ENCODE results near the gene SYT1.
A peak's percentile ranks its signal among the peaks of the same experiment; 100 is the strongest.

SYT1 gene

DNA sequence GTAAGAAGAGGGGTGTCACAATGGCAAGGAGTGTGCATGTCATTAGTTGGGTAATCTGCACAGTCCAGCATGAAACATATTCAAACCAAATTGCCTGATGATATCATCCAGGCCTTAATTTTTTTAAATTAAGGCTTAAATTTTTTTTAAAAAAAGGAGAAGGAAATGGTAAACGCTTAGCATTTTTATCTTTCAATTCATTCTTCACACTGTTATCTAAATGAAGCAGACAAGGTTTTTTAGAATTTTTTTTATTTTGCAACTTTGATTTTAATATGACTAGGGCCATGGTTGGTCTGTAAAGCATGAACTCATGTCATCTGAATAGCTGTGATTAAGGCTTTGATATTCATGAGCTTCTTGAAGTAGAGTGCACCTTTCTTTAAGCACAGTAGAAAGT, 362.5 kb downstream of the SYT1 start:
- DNase-seq (ENCODE audit: low read depth) = no peak

DNA sequence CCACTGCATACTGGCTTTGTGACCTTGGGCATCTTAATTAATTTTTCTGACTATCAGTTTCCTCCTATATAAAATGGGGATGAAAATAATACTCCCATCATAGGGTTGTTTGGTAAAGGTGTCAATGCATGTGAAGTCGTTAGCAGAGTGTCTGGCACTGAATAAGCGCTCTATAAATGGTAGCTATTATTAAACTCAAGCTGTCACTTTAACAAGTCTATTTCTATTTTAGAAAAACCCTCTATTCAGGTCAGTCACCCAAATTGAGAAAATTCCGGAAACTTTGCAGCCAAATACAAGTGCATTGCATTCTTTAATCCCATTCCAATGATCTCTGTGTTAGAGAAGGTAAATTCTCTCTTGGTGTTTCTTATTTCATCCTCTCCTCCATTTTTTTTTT, 363.1 kb downstream of the SYT1 start:
- no peak for DNase-seq (ENCODE audit: low read depth)

DNA sequence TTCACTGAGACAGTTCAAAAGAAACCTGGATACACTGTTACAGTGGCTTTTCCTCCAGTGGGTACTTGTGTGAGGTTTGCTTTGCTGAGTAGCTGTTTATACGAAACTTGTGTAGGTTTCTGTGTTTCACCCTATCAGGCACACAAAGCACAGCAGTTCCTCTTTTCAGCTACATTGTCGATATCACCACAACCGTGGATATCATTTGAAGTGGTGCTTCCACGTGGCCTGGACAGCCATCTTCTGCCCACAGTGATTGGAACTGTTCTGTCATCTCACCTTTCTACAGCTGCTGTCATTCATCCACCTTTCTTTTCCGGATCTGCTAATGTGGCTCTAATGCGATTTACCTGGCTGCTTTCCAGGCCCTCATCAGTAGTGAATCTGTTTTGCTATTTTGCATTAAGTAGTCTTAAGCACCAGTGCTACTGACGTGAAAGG, 368.8 kb downstream of the SYT1 start:
- DNase-seq (ENCODE audit: low read depth) = no peak

DNA sequence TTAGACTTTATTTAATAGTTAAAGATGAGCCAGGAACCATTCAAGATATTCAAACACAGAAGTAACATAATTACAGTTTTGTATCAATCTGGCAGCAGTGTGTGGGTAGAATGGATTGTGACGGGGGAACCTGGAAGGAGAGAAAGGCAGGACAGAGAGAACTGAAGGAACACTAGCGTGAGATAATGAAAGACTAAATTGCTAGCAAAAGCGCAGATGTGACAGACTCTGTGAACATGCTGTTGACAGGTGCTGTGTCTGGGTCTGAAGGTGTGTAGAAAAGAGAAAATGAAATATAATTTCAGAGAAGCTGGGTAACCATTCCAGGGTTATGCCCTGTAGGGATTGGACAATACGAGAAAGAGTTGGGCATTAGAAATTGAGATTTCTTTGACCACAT, 372.3 kb downstream of the SYT1 start:
- no peak for DNase-seq (ENCODE audit: low read depth)

DNA sequence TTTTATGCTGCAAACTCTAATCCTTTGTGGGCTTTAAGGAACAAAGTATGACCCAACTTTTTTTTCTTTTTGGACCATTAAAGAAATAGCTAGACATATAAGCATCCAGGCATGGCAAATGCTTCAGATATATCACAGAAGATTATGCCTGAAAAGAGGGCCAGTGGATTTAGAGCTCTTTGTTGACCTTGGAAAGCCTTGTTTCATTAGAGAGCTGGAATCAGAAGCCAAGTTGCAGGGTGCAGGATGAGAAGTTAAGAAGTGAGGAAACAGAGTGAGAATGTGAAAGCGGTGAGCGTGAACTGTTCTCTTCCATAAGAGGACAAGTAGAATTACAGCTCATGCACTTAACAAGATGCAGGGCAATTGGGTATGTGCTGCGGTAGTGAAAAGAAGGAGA, 373.7 kb downstream of the SYT1 start:
- DNase-seq (ENCODE audit: low read depth) = no peak

DNA sequence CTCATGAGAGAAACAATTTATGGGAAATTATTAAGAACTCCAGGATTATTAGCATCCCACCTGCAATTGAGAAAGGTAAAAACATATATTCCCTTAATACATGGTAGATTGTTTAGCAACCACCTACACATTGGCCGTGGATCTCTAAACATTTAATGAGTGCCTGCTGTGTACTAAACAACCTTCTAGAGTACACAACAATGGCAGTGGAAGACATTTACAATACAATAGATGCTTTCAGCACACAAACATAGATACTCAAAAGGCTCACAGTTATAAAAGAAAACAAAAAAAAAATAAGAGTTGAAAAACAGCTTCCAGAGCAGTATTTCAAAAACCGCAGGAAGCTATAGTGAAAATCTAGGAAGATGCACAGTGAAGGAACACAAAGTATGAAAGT, 382.9 kb downstream of the SYT1 start:
- no peak for DNase-seq (ENCODE audit: low read depth)

DNA sequence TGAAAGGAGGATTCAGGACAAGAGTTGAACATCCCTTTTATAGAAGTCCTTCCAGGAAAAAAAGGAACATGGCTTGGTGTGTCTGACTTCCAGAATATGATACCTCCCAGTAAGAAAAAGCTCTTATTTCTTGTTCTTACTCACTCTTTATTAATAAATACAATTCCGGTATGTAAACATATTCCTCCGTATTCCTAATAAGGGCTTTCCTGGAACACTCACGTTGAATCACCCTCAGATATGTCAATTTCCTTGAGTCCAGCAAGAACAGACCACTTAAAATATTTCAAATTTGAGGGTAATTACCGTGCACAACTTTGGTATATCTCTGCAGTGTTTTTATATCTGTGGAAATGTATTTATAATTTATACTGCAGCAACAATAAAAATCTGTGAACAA, 385.6 kb downstream of the SYT1 start:
- DNase-seq (ENCODE audit: low read depth) = peak; percentile 12

DNA sequence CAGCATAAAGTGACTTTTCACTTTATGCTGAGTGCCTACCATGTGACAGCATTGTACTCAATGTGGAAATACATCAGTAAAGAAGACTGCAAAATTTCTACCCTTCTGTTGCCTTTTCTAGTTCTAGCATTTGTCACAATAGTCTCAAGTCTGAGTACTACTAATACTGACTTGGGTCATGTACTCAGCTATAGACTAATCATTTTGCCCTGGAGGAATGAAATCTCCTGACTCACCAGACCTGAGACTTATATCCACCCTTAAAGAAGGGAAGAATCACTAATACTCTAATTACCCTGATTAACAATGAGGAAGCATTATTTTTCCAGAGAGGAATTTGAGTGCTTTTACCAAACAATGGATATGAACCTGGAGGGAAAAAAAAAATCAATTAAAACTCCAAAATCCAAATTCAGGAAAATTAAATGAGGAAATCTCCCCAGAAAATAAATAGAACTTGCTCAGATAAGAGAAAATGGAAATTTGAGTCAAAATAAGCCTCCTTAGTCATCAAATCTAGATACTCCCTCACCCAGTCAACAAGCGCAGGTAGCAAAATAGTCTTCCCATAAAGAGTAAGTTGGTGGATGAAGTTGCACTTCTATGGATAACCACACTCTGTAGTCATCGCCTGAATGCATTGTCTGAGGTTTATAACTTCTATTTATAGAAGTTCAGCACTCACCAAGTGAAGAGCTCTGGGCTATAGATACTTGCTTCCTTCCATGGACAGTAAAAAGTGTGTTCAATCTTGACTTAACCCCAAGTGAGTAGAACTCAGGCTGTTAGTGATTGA, 386.6 kb downstream of the SYT1 start:
- no peak for DNase-seq (ENCODE audit: low read depth)

DNA sequence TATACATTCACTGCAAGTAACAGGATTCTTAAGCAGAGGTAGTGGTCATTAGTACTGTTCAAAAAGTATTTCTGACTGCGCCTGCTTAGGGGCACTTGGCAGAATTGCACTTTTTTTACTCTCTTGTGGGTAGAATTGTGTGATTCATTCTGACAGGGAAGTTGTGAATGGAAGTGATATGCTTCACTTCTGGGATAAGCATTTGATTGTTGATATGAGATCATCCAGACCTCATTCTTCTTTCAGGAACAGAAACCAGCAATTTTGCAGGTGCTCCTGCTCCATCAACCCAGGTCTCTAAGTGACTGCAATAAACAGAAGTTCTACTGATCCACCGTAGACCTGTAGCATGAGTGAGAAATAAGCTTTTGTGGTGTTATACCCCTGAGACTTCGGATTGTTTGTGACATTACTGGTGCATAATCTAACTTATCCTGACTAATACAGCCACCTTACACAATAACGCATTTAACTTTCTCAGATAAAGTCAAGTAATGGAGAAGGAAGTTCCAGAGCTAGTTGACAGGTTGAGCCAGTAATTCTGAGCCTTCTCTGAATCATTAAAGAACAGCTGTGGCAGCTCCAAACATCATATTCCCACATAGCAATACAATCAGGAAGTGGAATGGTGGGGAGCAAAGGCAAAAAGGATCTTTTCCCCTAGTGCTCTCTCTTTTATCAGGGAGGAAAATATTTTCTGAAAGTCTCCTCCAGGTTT, 387.9 kb downstream of the SYT1 start:
- no peak for DNase-seq (ENCODE audit: low read depth)

DNA sequence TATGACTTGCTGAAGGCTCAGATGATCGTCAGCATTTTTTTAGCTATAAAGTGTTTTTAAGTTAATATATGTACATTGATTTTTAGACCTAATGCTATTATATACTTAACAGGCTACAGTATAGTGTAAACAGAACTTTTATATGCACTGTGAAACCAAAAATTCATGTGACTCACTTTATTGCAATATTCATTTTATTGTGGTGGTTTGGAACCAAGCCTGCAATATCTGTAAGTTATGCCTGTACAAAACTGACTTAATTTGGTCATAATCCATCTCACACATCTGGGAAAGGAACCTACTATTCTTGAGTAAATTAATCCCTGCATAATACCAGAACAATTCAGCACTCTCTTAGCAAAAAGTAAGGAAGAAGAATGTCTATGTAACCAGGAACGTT, 390.7 kb downstream of the SYT1 start:
- DNase-seq (ENCODE audit: low read depth) = peak; percentile 13

DNA sequence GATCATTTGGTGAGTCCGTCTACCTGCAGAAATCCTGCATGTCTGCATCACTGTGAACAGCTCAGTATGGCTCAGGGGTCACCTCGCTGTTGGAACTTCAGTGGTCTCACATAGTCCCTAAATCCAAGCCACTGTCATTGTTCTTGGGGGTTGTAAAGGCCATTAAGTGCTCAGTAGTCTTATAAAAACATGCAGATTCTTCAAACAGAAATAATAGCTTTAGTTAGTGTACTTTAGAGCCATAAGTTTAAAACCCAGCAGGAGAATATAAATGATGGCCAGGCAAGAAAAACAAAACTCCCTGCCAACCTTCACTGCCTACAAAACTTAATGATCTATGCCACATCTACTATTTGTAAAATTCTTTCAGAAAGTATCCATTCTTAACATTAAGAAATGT, 396.3 kb downstream of the SYT1 start:
- no peak for DNase-seq (ENCODE audit: low read depth)

DNA sequence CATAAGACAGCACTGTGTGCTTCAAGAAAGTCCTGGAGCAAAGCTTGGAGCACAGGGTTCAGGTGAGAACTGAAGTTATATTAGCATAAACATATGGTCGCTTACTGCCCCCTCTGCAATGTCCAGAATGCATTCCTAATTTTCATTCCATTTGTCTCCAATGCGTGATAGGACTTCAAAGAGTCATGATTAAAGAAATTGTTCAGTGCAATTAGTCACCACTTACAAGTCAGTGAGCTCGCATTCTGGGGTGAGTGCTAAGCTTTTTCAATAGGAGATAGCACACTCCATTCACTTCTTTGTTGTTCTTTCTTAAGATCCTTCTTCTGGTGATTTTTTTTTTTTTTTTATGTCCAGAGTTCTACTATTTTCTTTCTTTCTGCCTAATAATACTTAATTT, 398.4 kb downstream of the SYT1 start:
- DNase-seq (ENCODE audit: low read depth) = no peak

DNA sequence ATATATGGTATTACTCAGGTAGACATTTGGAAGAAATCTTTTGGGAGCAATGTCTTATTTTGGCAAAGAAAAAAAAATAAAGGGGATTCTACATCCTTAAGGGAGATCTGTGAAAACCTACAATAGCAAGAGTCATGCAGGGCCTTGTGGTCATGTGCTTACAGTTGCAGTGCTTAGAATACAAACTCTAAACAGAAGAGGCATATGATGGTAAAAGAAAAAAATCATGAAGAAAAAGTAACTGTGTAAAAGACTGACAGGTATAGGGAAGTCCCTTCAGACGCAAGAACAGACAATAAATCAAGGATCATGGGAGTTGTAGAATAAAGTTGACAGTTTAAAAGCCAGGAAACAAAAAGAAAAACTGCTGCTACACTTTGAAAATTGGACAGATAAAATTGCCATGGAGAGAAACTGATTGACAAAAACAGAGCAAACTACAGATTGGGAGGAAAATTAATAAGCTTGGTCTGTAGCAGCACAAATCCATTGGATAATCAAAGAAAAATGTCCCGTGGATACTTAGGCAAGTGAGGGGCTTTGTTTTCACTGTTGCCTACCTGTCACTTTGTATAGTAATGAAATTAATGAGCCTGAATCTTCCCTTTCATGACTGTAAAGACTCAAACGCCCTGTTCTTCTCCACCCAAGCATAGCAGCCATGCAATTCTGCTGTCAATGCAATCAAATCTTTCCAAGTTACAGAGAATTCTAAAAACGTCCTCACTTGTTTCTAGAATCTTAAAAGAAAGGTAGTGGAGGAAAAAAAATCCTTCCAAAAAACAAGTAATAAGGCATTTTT, 402.0 kb downstream of the SYT1 start:
- DNase-seq (ENCODE audit: low read depth) = no peak

DNA sequence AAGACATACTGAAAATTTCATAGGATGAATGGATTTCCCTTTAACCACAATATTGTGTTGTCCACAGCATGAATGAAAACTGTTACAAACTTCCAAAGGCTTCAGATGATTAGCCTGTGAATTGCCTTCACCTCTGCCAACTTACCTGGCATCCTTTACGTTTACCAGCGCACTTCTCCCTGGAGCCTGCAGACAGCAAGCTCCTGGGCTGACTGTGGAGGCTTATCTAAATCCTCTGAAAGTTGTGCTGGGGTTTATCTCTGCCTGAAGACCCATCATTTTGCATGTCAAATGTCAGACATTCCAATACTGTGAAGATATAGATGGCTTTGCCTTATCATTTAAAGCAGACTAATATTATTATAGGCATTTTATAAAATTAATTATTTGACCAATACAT, 403.0 kb downstream of the SYT1 start:
- no peak for DNase-seq (ENCODE audit: low read depth)

DNA sequence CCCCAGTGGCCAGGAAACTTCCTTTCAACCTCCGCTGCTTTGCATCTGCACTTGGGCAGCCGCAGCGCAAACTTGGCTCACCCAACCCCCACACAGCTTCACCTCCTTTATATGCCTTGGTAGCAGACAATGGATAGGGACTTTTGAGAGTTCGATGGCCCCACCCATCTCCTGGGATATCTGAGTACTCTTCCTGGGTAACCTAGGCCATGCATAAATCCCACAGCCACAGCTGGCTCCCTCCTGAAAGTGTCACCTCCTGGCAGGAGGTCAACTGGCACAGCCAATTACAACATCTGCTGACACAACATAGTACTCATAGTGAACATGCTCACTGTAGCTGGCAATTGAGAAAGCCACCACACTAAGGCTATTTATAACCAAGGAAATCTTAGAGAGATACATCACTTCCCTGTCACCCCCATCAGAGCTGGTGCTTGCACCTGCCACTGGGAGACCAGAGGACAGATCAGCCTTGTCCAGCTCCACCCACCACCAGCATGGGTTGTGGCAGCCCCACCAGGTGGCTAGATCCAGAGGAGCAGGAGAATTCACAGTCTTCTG, 410.0 kb downstream of the SYT1 start:
- DNase-seq (ENCODE audit: low read depth) = no peak

DNA sequence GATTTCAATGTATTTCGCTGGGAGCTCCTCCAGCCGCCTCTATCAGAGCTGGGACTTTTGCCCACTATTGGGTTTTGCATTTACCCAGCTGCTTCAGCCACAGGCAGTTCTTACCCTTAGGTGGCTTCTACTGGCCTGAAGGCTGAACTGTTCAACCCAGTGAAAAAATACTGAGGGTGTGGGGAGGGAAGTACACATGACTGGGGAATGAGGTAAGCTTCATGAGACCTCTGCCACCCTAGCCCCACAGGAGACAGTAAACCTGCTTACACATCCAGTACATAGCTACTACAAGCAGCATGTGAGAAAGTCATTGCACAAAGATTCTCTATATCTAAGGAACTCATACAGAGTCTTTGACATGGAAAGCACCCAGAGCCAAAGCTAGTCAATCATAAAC, 411.1 kb downstream of the SYT1 start:
- DNase-seq (ENCODE audit: low read depth) = no peak

DNA sequence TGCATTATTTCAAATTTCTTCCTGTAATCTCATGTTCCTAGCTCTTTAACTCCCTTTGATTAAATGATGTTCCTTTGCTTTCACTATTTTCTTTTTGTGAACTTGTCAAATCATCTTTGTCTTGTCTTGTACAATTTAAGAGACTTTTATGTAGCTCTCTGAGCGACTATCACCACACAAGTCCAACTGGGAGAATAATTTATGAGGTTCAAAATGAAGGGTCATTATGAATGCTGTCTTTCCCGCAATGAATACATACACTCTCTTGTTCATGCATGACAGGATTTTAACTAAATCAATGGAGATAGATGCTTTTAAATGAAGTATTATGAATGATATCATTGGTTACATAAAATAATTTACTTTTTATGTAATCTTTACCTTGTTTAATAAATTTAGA, 418.8 kb downstream of the SYT1 start:
- no peak for DNase-seq (ENCODE audit: low read depth)

DNA sequence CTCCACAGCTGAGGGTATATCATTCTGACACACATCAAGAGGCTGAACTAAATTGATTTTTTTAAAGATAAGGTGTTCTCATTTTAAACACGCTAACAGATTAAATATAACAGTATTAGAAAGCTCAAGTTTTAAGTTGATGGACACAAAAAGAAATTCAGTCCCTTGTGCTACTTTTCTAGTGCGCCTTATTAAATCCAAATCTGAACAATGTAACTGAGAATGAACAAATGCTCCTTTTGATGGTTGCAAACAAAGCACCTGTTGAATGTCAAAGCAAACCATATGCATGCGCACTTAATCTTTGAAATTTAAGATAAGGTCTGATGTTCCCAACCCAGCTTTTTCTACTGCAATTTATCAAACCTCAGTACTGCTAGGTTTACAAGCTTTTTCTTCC, 424.3 kb downstream of the SYT1 start:
- DNase-seq (ENCODE audit: low read depth) = no peak

DNA sequence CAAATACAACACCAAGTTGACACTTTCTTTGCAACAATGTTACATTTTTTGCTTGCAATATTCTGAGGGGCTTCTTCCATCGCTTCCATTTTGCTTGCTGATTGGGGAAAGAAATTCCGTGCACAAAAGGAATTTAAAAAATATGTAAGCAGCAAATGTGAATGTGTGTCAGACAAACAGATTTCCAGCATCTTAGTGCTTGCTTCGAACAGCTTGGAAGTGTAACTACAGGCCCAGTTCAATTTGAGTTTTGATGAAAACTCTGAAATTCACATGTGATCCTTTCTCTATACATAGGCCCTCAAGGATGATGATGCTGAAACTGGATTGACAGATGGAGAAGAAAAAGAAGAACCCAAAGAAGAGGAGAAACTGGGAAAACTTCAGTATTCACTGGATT, 427.1 kb downstream of the SYT1 start:
- DNase-seq (ENCODE audit: low read depth) = no peak

DNA sequence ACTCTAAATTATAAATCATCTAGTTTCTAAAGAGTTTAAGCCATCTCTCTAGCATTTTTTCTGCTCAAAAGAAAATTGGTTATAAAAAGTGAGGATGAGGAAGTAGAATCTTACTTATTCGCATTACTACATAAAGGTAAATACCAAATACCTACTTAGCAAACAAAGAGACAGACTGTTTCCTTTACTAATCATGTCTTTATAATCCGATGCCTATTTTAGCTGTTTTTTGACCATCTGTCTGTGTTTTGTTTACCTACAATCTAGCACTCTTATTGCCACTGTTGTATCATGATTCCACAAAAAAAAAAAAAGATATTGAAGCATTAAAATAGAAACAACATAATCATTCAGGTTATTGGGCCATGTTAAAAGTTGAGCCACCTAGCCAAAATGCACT, 430.0 kb downstream of the SYT1 start:
- no peak for DNase-seq (ENCODE audit: low read depth)

DNA sequence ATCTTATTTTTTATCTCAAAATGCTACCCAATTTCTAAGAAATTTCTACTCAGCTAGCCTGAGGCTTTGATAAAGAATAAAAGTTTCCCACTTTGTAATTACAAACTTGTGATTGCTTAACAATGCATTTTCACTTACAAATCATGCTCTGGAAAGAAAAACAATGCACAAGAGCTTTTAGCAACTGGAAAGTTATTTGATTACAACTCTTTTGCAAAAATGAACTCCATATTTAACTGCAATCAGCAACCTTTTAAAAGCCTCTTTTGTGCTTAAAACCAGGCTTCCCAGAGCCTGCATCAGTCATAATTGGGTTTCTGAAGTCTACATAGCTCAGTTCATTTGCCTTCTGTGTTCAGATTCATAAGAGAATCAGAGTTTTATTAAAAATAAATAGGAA, 431.0 kb downstream of the SYT1 start:
- DNase-seq (ENCODE audit: low read depth) = no peak

DNA sequence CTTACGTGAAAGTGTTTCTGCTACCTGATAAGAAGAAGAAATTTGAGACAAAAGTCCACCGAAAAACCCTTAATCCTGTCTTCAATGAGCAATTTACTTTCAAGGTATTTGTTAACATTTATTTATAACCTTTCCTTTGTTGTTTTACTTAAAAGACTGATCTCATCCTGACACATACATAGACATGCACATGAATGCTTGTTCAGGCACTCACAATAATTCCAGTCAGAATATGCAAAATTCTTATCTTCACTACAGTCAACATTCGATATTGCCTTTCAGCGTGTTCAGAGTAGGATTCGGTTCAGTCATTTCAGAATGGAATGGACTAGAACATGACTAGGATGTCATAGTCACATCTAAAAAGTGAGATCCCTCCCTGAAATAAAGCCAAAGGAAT, 431.6 kb downstream of the SYT1 start:
- no peak for DNase-seq (ENCODE audit: low read depth)

DNA sequence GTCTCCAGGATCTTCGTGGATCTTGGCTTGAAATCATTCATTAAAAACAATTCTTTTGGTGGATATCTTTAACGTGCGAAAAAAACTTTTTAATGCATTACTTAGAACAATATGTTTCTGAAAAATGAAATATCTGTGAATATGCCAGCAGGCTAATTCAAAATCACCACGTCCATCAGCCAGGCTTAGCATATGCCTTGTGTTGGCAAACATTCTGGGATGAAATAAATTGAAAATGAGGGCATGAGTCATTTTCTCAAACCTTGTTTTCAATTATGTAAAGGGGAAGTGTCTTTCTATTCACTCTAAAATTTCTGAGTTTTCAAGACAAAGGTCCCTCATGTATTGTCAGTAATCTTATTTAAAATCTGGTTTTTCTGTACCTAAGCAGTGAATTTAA, 432.3 kb downstream of the SYT1 start:
- no peak for DNase-seq (ENCODE audit: low read depth)
